WTC11 (cell line): ENCODE measurements around the gene RPL6.

Experiments used
- ATF1 ChIP-seq: sonication (generic); formaldehyde crosslinking; IDR thresholded peaks from 2 replicates; pipeline ENCODE4 v1.8.1; 2023; ENCODE audit warnings: mild to moderate bottlenecking, moderate library complexity, missing genetic modification reagents
- ATF2 ChIP-seq: sonication (generic); formaldehyde crosslinking; IDR thresholded peaks from 2 replicates; pipeline ENCODE4 v1.8.1; 2022; ENCODE audit warnings: low read depth, missing genetic modification reagents, borderline replicate concordance
- FOXP1 ChIP-seq: sonication (generic); formaldehyde crosslinking; IDR thresholded peaks from 2 replicates; pipeline ENCODE4 v1.8.0; 2022; ENCODE audit warnings: missing genetic modification reagents, mild to moderate bottlenecking, moderate library complexity, borderline replicate concordance
- NFE2L1 ChIP-seq: sonication (generic); formaldehyde crosslinking; IDR thresholded peaks from 2 replicates; pipeline ENCODE4 v1.8.1; 2023; ENCODE audit warnings: missing genetic modification reagents
- ZBTB21 ChIP-seq: sonication (generic); formaldehyde crosslinking; IDR thresholded peaks from 2 replicates; pipeline ENCODE4 v1.8.1; 2023; ENCODE audit warnings: mild to moderate bottlenecking, missing genetic modification reagents, borderline replicate concordance
- TF ChIP-seq, protein P1 (sequence below): fragments of 200-600 bp; IDR thresholded peaks from 2 replicates; pipeline ENCODE4 v1.8.0; 2022; ENCODE audit warnings: antibody characterized with exemption

- TF ChIP-seq ATF2 (no peak), ZBTB21 (CRISPR knock-in tag) (no peak), ATF1 (CRISPR knock-in tag) (no peak), FOXP1 (CRISPR knock-in tag) (no peak), NFE2L1 (CRISPR knock-in tag) (no peak)
- TF ChIP-seq, protein P1, sequence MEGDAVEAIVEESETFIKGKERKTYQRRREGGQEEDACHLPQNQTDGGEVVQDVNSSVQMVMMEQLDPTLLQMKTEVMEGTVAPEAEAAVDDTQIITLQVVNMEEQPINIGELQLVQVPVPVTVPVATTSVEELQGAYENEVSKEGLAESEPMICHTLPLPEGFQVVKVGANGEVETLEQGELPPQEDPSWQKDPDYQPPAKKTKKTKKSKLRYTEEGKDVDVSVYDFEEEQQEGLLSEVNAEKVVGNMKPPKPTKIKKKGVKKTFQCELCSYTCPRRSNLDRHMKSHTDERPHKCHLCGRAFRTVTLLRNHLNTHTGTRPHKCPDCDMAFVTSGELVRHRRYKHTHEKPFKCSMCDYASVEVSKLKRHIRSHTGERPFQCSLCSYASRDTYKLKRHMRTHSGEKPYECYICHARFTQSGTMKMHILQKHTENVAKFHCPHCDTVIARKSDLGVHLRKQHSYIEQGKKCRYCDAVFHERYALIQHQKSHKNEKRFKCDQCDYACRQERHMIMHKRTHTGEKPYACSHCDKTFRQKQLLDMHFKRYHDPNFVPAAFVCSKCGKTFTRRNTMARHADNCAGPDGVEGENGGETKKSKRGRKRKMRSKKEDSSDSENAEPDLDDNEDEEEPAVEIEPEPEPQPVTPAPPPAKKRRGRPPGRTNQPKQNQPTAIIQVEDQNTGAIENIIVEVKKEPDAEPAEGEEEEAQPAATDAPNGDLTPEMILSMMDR = no peak
These were observed 37.7 kb upstream of the RPL6 start for GRCh38 chr12:112447106-112447505.
